SK-N-SH treated with all-trans-retinoic acid at 6 μM for 48 hours (cell line): ENCODE results near the gene ZFYVE19.
A peak's percentile ranks its signal among the peaks of the same experiment; 100 is the strongest.

Experiments
- ATAC-seq: fragments of 200-7000 bp; cut with Tn5 transposase; 3 replicates; pipeline ENCODE4 v1.9.1; 2020; ENCODE audit warnings: mild to moderate bottlenecking, moderate library complexity
- ARNTL ChIP-seq: fragments of 450-650 bp; formaldehyde crosslinking; IDR thresholded peaks from 2 replicates; pipeline ENCODE4 v1.5.0; 2020; ENCODE audit warnings: low read depth, mild to moderate bottlenecking, moderate library complexity, borderline replicate concordance
- BACH2 ChIP-seq: fragments of 250-450 bp; sonication (Bioruptor Pico); IDR thresholded peaks from 2 replicates; pipeline ENCODE4 v1.9.0; 2021; ENCODE audit warnings: mild to moderate bottlenecking, borderline replicate concordance
- CSDC2 ChIP-seq: fragments of 250-450 bp; sonication (Bioruptor Pico); IDR thresholded peaks from 2 replicates; pipeline ENCODE4 v1.5.0; 2020; ENCODE audit warnings: mild to moderate bottlenecking, moderate library complexity
- CSRNP3 ChIP-seq: fragments of 250-450 bp; sonication (Bioruptor Pico); IDR thresholded peaks from 2 replicates; pipeline ENCODE4 v1.5.1; 2021; ENCODE audit warnings: mild to moderate bottlenecking, moderate library complexity
- ESRRG ChIP-seq: fragments of 250-450 bp; sonication (Bioruptor Pico); IDR thresholded peaks from 2 replicates; pipeline ENCODE4 v1.6.1; 2021; ENCODE audit warnings: mild to moderate bottlenecking
- GLIS3 ChIP-seq: fragments of 250-450 bp; sonication (Bioruptor Pico); IDR thresholded peaks from 2 replicates; pipeline ENCODE4 v1.5.0; 2020; ENCODE audit warnings: mild to moderate bottlenecking, moderate library complexity
- ISL1 ChIP-seq: fragments of 250-450 bp; sonication (Bioruptor Pico); IDR thresholded peaks from 2 replicates; pipeline ENCODE4 v2.1.2; 2022; ENCODE audit warnings: mild to moderate bottlenecking, moderate library complexity
- OSR1 ChIP-seq: fragments of 250-450 bp; sonication (Bioruptor Pico); IDR thresholded peaks from 2 replicates; pipeline ENCODE4 v1.8.0; 2022; ENCODE audit warnings: moderate library complexity, mild to moderate bottlenecking, inconsistent platforms
- PPARA ChIP-seq: fragments of 250-450 bp; sonication (Bioruptor Pico); IDR thresholded peaks from 2 replicates; pipeline ENCODE4 v1.5.0; 2020; ENCODE audit warnings: mild to moderate bottlenecking, borderline replicate concordance
- RARB ChIP-seq: fragments of 250-450 bp; sonication (Bioruptor Pico); IDR thresholded peaks from 2 replicates; pipeline ENCODE4 v1.8.0; 2021; ENCODE audit warnings: mild to moderate bottlenecking, moderate library complexity
- SNAI2 ChIP-seq: fragments of 250-450 bp; sonication (Bioruptor Pico); IDR thresholded peaks from 2 replicates; pipeline ENCODE4 v1.5.0; 2020; ENCODE audit warnings: mild to moderate bottlenecking, moderate library complexity
- TCF4 ChIP-seq: fragments of 250-450 bp; sonication (Bioruptor Pico); IDR thresholded peaks from 2 replicates; pipeline ENCODE4 v1.8.0; 2021; ENCODE audit warnings: mild to moderate bottlenecking, moderate library complexity, borderline replicate concordance
- TOX ChIP-seq: fragments of 250-450 bp; sonication (Bioruptor Pico); IDR thresholded peaks from 2 replicates; pipeline ENCODE4 v1.8.0; 2021; ENCODE audit warnings: mild to moderate bottlenecking, moderate library complexity, borderline replicate concordance
- ZC3H10 ChIP-seq: fragments of 250-450 bp; sonication (Bioruptor Pico); IDR thresholded peaks from 2 replicates; pipeline ENCODE4 v1.5.1; 2021; ENCODE audit warnings: mild to moderate bottlenecking, moderate library complexity
- ZFP3 ChIP-seq: fragments of 250-450 bp; sonication (Bioruptor Pico); IDR thresholded peaks from 2 replicates; pipeline ENCODE4 v1.5.0; 2020; ENCODE audit warnings: mild to moderate bottlenecking, moderate library complexity
- ZNF565 ChIP-seq: fragments of 450-650 bp; formaldehyde crosslinking; conservative IDR thresholded peaks from 2 replicates; pipeline ENCODE4 v1.5.0; 2020; ENCODE audit warnings: low read depth, mild to moderate bottlenecking, moderate library complexity
- ZNF8 ChIP-seq: fragments of 450-650 bp; formaldehyde crosslinking; IDR thresholded peaks from 2 replicates; pipeline ENCODE4 v1.5.0; 2020; ENCODE audit warnings: mild to moderate bottlenecking, moderate library complexity
- TF ChIP-seq, protein P1 (sequence below): fragments of 250-450 bp; sonication (Bioruptor Pico); IDR thresholded peaks from 2 replicates; pipeline ENCODE4 v1.8.0; 2021; ENCODE audit warnings: low read depth, mild to moderate bottlenecking, moderate library complexity, borderline replicate concordance
- TF ChIP-seq, protein P2 (sequence below): fragments of 250-450 bp; sonication (Bioruptor Pico); IDR thresholded peaks from 2 replicates; pipeline ENCODE4 v1.5.0; 2020; ENCODE audit warnings: mild to moderate bottlenecking, moderate library complexity
- TF ChIP-seq, protein P3 (sequence below): fragments of 250-450 bp; sonication (Bioruptor Pico); IDR thresholded peaks from 2 replicates; pipeline ENCODE4 v1.8.0; 2020; ENCODE audit warnings: mild to moderate bottlenecking, moderate library complexity, borderline replicate concordance
- TF ChIP-seq, protein P4 (sequence below): fragments of 250-450 bp; sonication (Bioruptor Pico); IDR thresholded peaks from 2 replicates; pipeline ENCODE4 v1.5.1; 2020; ENCODE audit warnings: low read depth, mild to moderate bottlenecking, moderate library complexity

Gene ZFYVE19

GRCh38 chr15:40806672-40807027 is 239 bp upstream of the ZFYVE19 start:
- ATAC-seq, result no peak; the same call in 2 of the 3 replicates
- TF ChIP-seq TCF4 (CRISPR knock-in tag) (no peak), CSDC2 (CRISPR knock-in tag) (no peak), ISL1 (CRISPR knock-in tag) (no peak), RARB (no peak), TOX (CRISPR knock-in tag) (no peak), ZNF8 (CRISPR knock-in tag) (no peak), ZFP3 (CRISPR knock-in tag) (no peak), ESRRG (CRISPR knock-in tag) (no peak), OSR1 (no peak), CSRNP3 (CRISPR knock-in tag) (no peak), ARNTL (CRISPR knock-in tag) (no peak), PPARA (no peak)
- TF ChIP-seq, protein P1, sequence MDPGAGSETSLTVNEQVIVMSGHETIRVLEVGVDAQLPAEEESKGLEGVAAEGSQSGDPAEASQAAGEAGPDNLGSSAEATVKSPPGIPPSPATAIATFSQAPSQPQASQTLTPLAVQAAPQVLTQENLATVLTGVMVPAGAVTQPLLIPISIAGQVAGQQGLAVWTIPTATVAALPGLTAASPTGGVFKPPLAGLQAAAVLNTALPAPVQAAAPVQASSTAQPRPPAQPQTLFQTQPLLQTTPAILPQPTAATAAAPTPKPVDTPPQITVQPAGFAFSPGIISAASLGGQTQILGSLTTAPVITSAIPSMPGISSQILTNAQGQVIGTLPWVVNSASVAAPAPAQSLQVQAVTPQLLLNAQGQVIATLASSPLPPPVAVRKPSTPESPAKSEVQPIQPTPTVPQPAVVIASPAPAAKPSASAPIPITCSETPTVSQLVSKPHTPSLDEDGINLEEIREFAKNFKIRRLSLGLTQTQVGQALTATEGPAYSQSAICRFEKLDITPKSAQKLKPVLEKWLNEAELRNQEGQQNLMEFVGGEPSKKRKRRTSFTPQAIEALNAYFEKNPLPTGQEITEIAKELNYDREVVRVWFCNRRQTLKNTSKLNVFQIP (CRISPR knock-in tag), result no peak
- TF ChIP-seq, protein P2, sequence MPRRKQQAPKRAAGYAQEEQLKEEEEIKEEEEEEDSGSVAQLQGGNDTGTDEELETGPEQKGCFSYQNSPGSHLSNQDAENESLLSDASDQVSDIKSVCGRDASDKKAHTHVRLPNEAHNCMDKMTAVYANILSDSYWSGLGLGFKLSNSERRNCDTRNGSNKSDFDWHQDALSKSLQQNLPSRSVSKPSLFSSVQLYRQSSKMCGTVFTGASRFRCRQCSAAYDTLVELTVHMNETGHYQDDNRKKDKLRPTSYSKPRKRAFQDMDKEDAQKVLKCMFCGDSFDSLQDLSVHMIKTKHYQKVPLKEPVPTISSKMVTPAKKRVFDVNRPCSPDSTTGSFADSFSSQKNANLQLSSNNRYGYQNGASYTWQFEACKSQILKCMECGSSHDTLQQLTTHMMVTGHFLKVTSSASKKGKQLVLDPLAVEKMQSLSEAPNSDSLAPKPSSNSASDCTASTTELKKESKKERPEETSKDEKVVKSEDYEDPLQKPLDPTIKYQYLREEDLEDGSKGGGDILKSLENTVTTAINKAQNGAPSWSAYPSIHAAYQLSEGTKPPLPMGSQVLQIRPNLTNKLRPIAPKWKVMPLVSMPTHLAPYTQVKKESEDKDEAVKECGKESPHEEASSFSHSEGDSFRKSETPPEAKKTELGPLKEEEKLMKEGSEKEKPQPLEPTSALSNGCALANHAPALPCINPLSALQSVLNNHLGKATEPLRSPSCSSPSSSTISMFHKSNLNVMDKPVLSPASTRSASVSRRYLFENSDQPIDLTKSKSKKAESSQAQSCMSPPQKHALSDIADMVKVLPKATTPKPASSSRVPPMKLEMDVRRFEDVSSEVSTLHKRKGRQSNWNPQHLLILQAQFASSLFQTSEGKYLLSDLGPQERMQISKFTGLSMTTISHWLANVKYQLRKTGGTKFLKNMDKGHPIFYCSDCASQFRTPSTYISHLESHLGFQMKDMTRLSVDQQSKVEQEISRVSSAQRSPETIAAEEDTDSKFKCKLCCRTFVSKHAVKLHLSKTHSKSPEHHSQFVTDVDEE (CRISPR knock-in tag), result no peak
- TF ChIP-seq, protein P3, sequence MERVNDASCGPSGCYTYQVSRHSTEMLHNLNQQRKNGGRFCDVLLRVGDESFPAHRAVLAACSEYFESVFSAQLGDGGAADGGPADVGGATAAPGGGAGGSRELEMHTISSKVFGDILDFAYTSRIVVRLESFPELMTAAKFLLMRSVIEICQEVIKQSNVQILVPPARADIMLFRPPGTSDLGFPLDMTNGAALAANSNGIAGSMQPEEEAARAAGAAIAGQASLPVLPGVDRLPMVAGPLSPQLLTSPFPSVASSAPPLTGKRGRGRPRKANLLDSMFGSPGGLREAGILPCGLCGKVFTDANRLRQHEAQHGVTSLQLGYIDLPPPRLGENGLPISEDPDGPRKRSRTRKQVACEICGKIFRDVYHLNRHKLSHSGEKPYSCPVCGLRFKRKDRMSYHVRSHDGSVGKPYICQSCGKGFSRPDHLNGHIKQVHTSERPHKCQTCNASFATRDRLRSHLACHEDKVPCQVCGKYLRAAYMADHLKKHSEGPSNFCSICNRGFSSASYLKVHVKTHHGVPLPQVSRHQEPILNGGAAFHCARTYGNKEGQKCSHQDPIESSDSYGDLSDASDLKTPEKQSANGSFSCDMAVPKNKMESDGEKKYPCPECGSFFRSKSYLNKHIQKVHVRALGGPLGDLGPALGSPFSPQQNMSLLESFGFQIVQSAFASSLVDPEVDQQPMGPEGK (CRISPR knock-in tag), result no peak

DNA sequence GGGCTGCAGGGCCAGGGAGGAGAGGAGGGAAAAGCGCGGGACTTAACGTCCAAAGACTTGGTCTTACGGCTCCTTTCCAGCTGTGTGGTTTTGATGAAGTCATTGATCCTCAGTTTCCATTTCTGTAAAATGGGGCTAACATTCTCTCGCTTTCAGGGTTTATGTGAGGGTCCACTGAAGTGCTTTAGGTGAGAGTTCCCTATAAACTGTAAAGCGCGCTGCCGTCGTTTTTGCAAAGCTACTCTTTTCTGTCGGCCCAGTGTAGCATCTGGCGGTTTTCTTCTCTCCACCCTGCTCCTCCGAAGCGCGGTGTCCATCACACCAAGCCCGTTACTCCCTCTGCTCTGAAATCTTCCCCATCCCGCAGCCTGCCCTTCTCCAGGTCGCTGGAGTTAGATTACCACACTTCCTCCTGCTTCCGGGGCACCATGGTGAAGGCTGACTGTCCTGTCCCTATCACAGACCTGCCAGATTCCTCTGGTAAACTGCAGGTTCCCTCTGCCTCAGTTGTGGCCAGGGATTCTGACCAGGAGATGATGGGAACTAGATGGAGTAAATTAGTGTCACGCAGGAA is 1.1 kb downstream of the ZFYVE19 start:
- ATAC-seq, result peak; percentile 1; the same call in 1 of the 3 replicates
- TF ChIP-seq PPARA, result no peak
- no peak for TF ChIP-seq CSRNP3 (CRISPR knock-in tag)
- TF ChIP-seq, protein P1 (CRISPR knock-in tag), result no peak
- no peak for TF ChIP-seq SNAI2
- no peak for TF ChIP-seq CSDC2 (CRISPR knock-in tag)
- TF ChIP-seq, all 23 proteins: peak for 0

GRCh38 chr15:40808861-40809450 is 2.1 kb downstream of the ZFYVE19 start:
- ATAC-seq, result no peak
- TF ChIP-seq RARB, result no peak
- TF ChIP-seq ESRRG (CRISPR knock-in tag), result no peak
- TF ChIP-seq ZNF565 (CRISPR knock-in tag), result no peak
- TF ChIP-seq, protein P3 (CRISPR knock-in tag), result no peak
- TF ChIP-seq GLIS3, result no peak
- TF ChIP-seq, protein P4, sequence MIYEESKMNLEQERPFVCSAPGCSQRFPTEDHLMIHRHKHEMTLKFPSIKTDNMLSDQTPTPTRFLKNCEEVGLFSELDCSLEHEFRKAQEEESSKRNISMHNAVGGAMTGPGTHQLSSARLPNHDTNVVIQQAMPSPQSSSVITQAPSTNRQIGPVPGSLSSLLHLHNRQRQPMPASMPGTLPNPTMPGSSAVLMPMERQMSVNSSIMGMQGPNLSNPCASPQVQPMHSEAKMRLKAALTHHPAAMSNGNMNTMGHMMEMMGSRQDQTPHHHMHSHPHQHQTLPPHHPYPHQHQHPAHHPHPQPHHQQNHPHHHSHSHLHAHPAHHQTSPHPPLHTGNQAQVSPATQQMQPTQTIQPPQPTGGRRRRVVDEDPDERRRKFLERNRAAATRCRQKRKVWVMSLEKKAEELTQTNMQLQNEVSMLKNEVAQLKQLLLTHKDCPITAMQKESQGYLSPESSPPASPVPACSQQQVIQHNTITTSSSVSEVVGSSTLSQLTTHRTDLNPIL (CRISPR knock-in tag), result no peak
- no peak for TF ChIP-seq BACH2
- TF ChIP-seq ZC3H10, result no peak
- TF ChIP-seq TOX (CRISPR knock-in tag), result no peak
- TF ChIP-seq TCF4 (CRISPR knock-in tag), result no peak
- no peak for TF ChIP-seq SNAI2
- TF ChIP-seq ISL1 (CRISPR knock-in tag), result no peak
- TF ChIP-seq ARNTL (CRISPR knock-in tag), result no peak
